Liver (tissue), 9 donors: ENCODE measurements around the gene ABCA6. TPM values are rescaled to one million over a fixed set of nuclear protein-coding genes. Genes with fewer than 3 reads are reported as not detected.

Experiments
- DNase-seq: peaks from one replicate; pipeline ENCODE4 v3.0.0-alpha.2; 2017; ENCODE audit warnings: low spot score
- H3K27ac ChIP-seq, 2 donors: one replicate each; pipeline ENCODE4 v1.7.0; 2013; ENCODE audit warnings: inconsistent platforms in 2 of 2, low read length in 2 of 2, control low read depth in 1 of 2, low read depth in 1 of 2, mild to moderate bottlenecking in 1 of 2
- H3K27me3 ChIP-seq, 4 donors: one replicate each; pipeline versions ENCODE4 v1.6.1 to v1.7.0; 2013; ENCODE audit warnings: low read length in 3 of 4, inconsistent platforms in 1 of 4, mild to moderate bottlenecking in 1 of 4, moderate library complexity in 1 of 4; ENCODE audit not compliant: control insufficient read depth in 4 of 4, insufficient read depth in 4 of 4
- H3K36me3 ChIP-seq, 4 donors: one replicate each; pipeline versions ENCODE4 v1.6.1 to v1.7.0; 2013; ENCODE audit warnings: low read length in 3 of 4, mild to moderate bottlenecking in 3 of 4, low read depth in 1 of 4, moderate library complexity in 1 of 4; ENCODE audit not compliant: control insufficient read depth in 4 of 4, insufficient read depth in 3 of 4
- H3K4me1 ChIP-seq, 4 donors: one replicate each; pipeline versions ENCODE4 v1.6.1 to v1.7.0; 2013; ENCODE audit warnings: low read length in 3 of 4, mild to moderate bottlenecking in 3 of 4, moderate library complexity in 1 of 4; ENCODE audit not compliant: control insufficient read depth in 4 of 4, insufficient read depth in 4 of 4
- H3K4me3 ChIP-seq, 3 donors: one replicate each; pipeline versions ENCODE4 v1.6.1 to v1.7.0; 2013; ENCODE audit warnings: low read length in 3 of 3, control low read depth in 1 of 3, low read depth in 1 of 3, mild to moderate bottlenecking in 1 of 3
- H3K9ac ChIP-seq, 2 donors: one replicate each; pipeline ENCODE4 v1.7.0; 2013; ENCODE audit warnings: low read length in 2 of 2, mild to moderate bottlenecking in 2 of 2, moderate library complexity in 2 of 2, control low read depth in 1 of 2, low read depth in 1 of 2
- H3K9me3 ChIP-seq, 4 donors: one replicate each; pipeline versions ENCODE4 v1.6.1 to v1.7.0; 2013; ENCODE audit warnings: low read length in 3 of 4; ENCODE audit not compliant: control insufficient read depth in 4 of 4
- EGR1 ChIP-seq, 2 donors: IDR thresholded peaks; 2 replicates each; pipeline ENCODE4 v1.6.1; 2016 to 2018; ENCODE audit warnings: antibody characterized with exemption in 2 of 2, low read depth in 2 of 2
- FOXA1 ChIP-seq: IDR thresholded peaks from 2 replicates; pipeline ENCODE4 v1.6.1; 2016; ENCODE audit warnings: antibody characterized with exemption
- FOXA2 ChIP-seq: IDR thresholded peaks from 2 replicates; pipeline ENCODE4 v1.6.1; 2016; ENCODE audit warnings: antibody characterized with exemption
- HNF4A ChIP-seq, 2 donors: conservative IDR thresholded peaks; 2 replicates each; pipeline ENCODE4 v1.6.1; 2016; ENCODE audit warnings: antibody characterized with exemption in 2 of 2, mild to moderate bottlenecking in 2 of 2
- HNF4G ChIP-seq: IDR thresholded peaks from 2 replicates; pipeline ENCODE4 v1.6.1; 2016; ENCODE audit warnings: antibody characterized with exemption
- JUND ChIP-seq, 2 donors: IDR thresholded peaks; 2 replicates each; pipeline ENCODE4 v1.6.1; 2016; ENCODE audit warnings: antibody characterized with exemption in 2 of 2
- NR2F2 ChIP-seq: IDR thresholded peaks from 2 replicates; pipeline ENCODE4 v1.6.1; 2016; ENCODE audit warnings: antibody characterized with exemption
- RAD21 ChIP-seq, 2 donors: IDR thresholded peaks; 2 replicates each; pipeline ENCODE4 v1.6.1; 2016; ENCODE audit warnings: antibody characterized with exemption in 2 of 2, mild to moderate bottlenecking in 2 of 2
- RXRA ChIP-seq, 2 donors: IDR thresholded peaks; 2 replicates each; pipeline ENCODE4 v1.6.1; 2017 to 2018; ENCODE audit warnings: antibody characterized with exemption in 2 of 2, mild to moderate bottlenecking in 1 of 2
- YY1 ChIP-seq: IDR thresholded peaks from 2 replicates; pipeline ENCODE4 v1.6.1; 2016; ENCODE audit warnings: antibody characterized with exemption, mild to moderate bottlenecking
- WGBS: extraction: QIAGEN DNeasy Blood & Tissue Kit; methylation state at CpG from one replicate; pipeline ENCODE4 v1.1.7; 2013; 5-methylcytosine and 5-hydroxymethylcytosine counted together
- polyA plus RNA-seq, 2 donors: library from polyadenylated mRNA; stranded (reverse) in 1 of 2; unstranded in 1 of 2; fragments of 200-250 nt in 1 of 2; fragments of >200 nt in 1 of 2; fragmentation: Nextera tagmentation in 1 of 2; extraction: Ambion mirVana in 1 of 2; gene quantifications; one replicate each; pipeline versions ENCODE4 v1.2.1 to v1.2.3, GENCODE V29; 2013 to 2015
- total RNA-seq, 2 donors: library from RNA; depleted of rRNA; stranded (reverse); fragments of >200 nt; gene quantifications; one replicate each; pipeline ENCODE4 v1.2.3, GENCODE V29; 2014
- TF ChIP-seq, protein P1 (sequence below): fragments of 150-350 bp; IDR thresholded peaks from 2 replicates; pipeline ENCODE4 v1.5.1; 2017; ENCODE audit warnings: improper control_type of control experiment, low read depth, low read length; ENCODE audit not compliant: missing input control
- TF ChIP-seq, protein P2 (sequence below): IDR thresholded peaks from 2 replicates; pipeline ENCODE4 v1.6.1; 2016; ENCODE audit warnings: antibody characterized with exemption
- TF ChIP-seq, protein P3 (sequence below): IDR thresholded peaks from 2 replicates; pipeline ENCODE4 v1.6.1; 2016; ENCODE audit warnings: antibody characterized with exemption, mild to moderate bottlenecking
- TF ChIP-seq, protein P4 (sequence below): IDR thresholded peaks from 2 replicates; pipeline ENCODE4 v1.6.1; 2016; ENCODE audit warnings: antibody characterized with exemption
- donor health status: healthy.
- donor health status: healthy.
- donor health status: healthy.
- donor health status: healthy.
- donor health status: healthy.

ABCA6 gene
- total and polyA plus RNA-seq, 4 donors = 37.5 to 158 (median 47.5) TPM

DNA sequence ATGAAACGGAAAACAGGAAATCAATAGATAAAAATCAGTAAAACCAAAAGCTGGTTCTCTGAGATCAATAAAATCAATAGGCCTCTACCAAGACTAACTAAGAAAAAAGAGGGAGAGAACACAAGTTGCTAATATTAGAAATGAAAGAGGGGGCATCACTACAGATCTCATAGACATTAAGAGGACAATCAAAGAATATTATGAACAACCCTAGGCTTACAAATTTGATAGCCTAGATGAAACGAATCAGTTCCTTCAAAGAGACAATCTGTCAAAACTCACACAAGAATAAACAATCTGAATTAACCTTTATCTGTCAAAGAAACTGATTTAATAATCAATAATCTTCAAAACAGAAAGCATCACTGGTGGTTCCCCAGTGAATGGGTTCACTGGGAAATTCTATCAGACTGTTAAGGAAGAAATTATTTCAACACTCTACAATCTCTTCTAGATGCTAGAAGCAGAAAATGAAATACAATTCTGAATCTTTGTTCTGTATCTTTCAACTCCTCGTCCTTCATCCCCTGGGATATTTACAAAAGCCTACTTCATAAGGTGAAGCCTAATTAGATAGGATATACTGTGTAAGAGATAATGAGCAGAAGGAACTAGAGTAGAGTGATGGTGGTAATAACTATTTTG is 85.4 kb downstream of the ABCA6 start:
- TF ChIP-seq RAD21 (IDR thresholded peaks at IDR 0.05) = no peak
- peaks cover 0 to 1% (median 0%) of the 10 kb centered on the region in 4 donors for H3K4me1 ChIP-seq
- WGBS = 88% methylated on average over 3 of the region's 3 CpGs

DNA sequence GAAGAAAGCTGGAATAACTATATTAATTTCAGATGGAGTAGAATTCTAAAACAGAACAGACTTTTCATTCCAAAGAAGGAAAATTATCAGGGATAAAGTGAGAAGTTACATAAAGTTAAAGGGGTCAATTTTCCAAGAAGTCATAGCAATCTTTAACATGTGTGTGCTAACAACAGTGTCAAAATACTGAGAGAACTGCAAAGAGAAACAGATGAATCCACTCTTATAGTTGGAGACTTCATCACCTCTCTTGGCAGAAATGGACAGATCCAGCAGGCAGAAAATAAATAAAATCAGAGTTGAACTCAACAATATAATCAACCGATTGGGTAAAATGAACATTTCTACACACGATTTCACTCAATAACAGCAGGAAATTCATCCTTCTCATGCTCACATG is 86.4 kb downstream of the ABCA6 start:
- Histone ChIP-seq H3K4me1 (no peaks in the 10 kb centered on the region), H3K27me3 (no peaks in the 10 kb centered on the region), H3K9me3 (no peaks in the 10 kb centered on the region), H3K36me3 (peaks cover 0 to 3% (median 0%) of the 10 kb centered on the region in 4 donors), H3K4me3 (no peak overlapping the region), H3K9ac (no peak overlapping the region), H3K27ac (no peak overlapping the region)
- TF ChIP-seq HNF4A (conservative IDR thresholded peaks at IDR 0.05) (no peak), FOXA2 (no peak), YY1 (no peak), FOXA1 (no peak), EGR1 (IDR thresholded peaks at IDR 0.05; ENCODE audit: low read depth in 2 of 2) (no peak), HNF4G (no peak), JUND (IDR thresholded peaks at IDR 0.05) (no peak), RXRA (IDR thresholded peaks at IDR 0.05) (no peak), NR2F2 (no peak), RAD21 (IDR thresholded peaks at IDR 0.05) (no peak)
- TF ChIP-seq, protein P1, sequence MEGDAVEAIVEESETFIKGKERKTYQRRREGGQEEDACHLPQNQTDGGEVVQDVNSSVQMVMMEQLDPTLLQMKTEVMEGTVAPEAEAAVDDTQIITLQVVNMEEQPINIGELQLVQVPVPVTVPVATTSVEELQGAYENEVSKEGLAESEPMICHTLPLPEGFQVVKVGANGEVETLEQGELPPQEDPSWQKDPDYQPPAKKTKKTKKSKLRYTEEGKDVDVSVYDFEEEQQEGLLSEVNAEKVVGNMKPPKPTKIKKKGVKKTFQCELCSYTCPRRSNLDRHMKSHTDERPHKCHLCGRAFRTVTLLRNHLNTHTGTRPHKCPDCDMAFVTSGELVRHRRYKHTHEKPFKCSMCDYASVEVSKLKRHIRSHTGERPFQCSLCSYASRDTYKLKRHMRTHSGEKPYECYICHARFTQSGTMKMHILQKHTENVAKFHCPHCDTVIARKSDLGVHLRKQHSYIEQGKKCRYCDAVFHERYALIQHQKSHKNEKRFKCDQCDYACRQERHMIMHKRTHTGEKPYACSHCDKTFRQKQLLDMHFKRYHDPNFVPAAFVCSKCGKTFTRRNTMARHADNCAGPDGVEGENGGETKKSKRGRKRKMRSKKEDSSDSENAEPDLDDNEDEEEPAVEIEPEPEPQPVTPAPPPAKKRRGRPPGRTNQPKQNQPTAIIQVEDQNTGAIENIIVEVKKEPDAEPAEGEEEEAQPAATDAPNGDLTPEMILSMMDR = no peak
- TF ChIP-seq, protein P2, sequence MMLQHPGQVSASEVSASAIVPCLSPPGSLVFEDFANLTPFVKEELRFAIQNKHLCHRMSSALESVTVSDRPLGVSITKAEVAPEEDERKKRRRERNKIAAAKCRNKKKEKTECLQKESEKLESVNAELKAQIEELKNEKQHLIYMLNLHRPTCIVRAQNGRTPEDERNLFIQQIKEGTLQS = no peak
- TF ChIP-seq, protein P3, sequence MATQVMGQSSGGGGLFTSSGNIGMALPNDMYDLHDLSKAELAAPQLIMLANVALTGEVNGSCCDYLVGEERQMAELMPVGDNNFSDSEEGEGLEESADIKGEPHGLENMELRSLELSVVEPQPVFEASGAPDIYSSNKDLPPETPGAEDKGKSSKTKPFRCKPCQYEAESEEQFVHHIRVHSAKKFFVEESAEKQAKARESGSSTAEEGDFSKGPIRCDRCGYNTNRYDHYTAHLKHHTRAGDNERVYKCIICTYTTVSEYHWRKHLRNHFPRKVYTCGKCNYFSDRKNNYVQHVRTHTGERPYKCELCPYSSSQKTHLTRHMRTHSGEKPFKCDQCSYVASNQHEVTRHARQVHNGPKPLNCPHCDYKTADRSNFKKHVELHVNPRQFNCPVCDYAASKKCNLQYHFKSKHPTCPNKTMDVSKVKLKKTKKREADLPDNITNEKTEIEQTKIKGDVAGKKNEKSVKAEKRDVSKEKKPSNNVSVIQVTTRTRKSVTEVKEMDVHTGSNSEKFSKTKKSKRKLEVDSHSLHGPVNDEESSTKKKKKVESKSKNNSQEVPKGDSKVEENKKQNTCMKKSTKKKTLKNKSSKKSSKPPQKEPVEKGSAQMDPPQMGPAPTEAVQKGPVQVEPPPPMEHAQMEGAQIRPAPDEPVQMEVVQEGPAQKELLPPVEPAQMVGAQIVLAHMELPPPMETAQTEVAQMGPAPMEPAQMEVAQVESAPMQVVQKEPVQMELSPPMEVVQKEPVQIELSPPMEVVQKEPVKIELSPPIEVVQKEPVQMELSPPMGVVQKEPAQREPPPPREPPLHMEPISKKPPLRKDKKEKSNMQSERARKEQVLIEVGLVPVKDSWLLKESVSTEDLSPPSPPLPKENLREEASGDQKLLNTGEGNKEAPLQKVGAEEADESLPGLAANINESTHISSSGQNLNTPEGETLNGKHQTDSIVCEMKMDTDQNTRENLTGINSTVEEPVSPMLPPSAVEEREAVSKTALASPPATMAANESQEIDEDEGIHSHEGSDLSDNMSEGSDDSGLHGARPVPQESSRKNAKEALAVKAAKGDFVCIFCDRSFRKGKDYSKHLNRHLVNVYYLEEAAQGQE = no peak
- TF ChIP-seq, protein P4, sequence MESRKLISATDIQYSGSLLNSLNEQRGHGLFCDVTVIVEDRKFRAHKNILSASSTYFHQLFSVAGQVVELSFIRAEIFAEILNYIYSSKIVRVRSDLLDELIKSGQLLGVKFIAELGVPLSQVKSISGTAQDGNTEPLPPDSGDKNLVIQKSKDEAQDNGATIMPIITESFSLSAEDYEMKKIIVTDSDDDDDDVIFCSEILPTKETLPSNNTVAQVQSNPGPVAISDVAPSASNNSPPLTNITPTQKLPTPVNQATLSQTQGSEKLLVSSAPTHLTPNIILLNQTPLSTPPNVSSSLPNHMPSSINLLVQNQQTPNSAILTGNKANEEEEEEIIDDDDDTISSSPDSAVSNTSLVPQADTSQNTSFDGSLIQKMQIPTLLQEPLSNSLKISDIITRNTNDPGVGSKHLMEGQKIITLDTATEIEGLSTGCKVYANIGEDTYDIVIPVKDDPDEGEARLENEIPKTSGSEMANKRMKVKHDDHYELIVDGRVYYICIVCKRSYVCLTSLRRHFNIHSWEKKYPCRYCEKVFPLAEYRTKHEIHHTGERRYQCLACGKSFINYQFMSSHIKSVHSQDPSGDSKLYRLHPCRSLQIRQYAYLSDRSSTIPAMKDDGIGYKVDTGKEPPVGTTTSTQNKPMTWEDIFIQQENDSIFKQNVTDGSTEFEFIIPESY = no peak
- WGBS = 91% methylated on average over 2 of the region's 2 CpGs
- DNase-seq = no peak

More for the DNA sequence above, 85.4 kb downstream of the ABCA6 start:
- H3K9ac ChIP-seq = no peak overlapping the region
- H3K27me3 ChIP-seq = no peaks in the 10 kb centered on the region
- DNase-seq = no peak
- no peak overlapping the region for H3K4me3 ChIP-seq
- H3K27ac ChIP-seq = no peak overlapping the region
- H3K9me3 ChIP-seq = no peaks in the 10 kb centered on the region
- peaks cover 0 to 3% (median 0%) of the 10 kb centered on the region in 4 donors for H3K36me3 ChIP-seq
